HEK293T (cell line): ENCODE results near the gene TSC2.

Experiments used
- ARNT ChIP-seq: fragments of 450-650 bp; IDR thresholded peaks from 2 replicates; pipeline ENCODE4 v1.6.1; 2017; ENCODE audit warnings: mild to moderate bottlenecking
- CTBP1 ChIP-seq: fragments of 450-650 bp; IDR thresholded peaks from 2 replicates; pipeline ENCODE4 v1.6.1; 2016; ENCODE audit warnings: borderline replicate concordance
- FOXM1 ChIP-seq: fragments of 450-650 bp; IDR thresholded peaks from 2 replicates; pipeline ENCODE4 v1.6.1; 2017; ENCODE audit warnings: mild to moderate bottlenecking, borderline replicate concordance
- LEF1 ChIP-seq: fragments of 450-650 bp; IDR thresholded peaks from 2 replicates; pipeline ENCODE4 v1.6.1; 2017; ENCODE audit warnings: mild to moderate bottlenecking, borderline replicate concordance
- NFRKB ChIP-seq: fragments of 450-650 bp; IDR thresholded peaks from 2 replicates; pipeline ENCODE4 v1.6.1; 2016; ENCODE audit warnings: mild to moderate bottlenecking, moderate library complexity
- SP1 ChIP-seq: fragments of 450-650 bp; IDR thresholded peaks from 2 replicates; pipeline ENCODE4 v1.6.1; 2017
- SUZ12 ChIP-seq: fragments of 450-650 bp; IDR thresholded peaks from 2 replicates; pipeline ENCODE4 v1.6.1; 2016; ENCODE audit warnings: mild to moderate bottlenecking

- TF ChIP-seq SP1 (no peak), FOXM1 (no peak), NFRKB (no peak), ARNT (no peak), SUZ12 (no peak), CTBP1 (no peak), LEF1 (no peak)
These were observed 10.7 kb upstream of the TSC2 start for GRCh38 chr16:2037115-2037514.
